ENCODE measurements around the gene GNA14. TPM values are rescaled to one million over a fixed set of nuclear protein-coding genes. Genes with fewer than 3 reads are reported as not detected.

Gene GNA14
- total RNA-seq, 2 experiments from 2014 or later = not detected

- no peaks in the 10 kb centered on the region for H3K9me2 ChIP-seq (ENCODE audit: insufficient read depth, low read length)
- POLR2A ChIA-PET = no interaction called here
- no peak overlapping the region for H2AFZ ChIP-seq (ENCODE audit: low read length)
- H3K4me1 ChIP-seq (ENCODE audit: insufficient read depth, low read length, poor library complexity, severe bottlenecking) = no peaks in the 10 kb centered on the region
- CTCF ChIA-PET (ENCODE audit: unreplicated experiment) = no interaction called here
- TF ChIP-seq CTCF (conservative IDR thresholded peaks at IDR 0.05; ENCODE audit: low read length) (peak; percentile 57), EZH2phosphoT487 (IDR thresholded peaks at IDR 0.05; ENCODE audit: borderline replicate concordance, low read depth, low read length) (no peak)
- intact Hi-C loops (cut with micrococcal nuclease; ENCODE audit: unreplicated experiment) = no loop called here
- no peaks in the 10 kb centered on the region for H3K36me3 ChIP-seq (ENCODE audit: insufficient read depth, low read length)
- H3K4me3 ChIP-seq (ENCODE audit: low read depth, low read length, poor library complexity, severe bottlenecking) = no peak overlapping the region
- no peaks in the 10 kb centered on the region for H3K9me3 ChIP-seq (ENCODE audit: low read length)
- H3K79me2 ChIP-seq (ENCODE audit: insufficient read depth, low read depth, low read length) = no peaks in the 10 kb centered on the region
- DNase-seq (ENCODE audit: low spot score) = no peak
- no peaks in the 10 kb centered on the region for H4K20me1 ChIP-seq (ENCODE audit: insufficient read depth, low read length)
- BruUV-seq (replicated peaks) = no TSS peak
- H3K4me2 ChIP-seq (ENCODE audit: low read length) = no peak overlapping the region
- no peak overlapping the region for H3K27ac ChIP-seq (ENCODE audit: low read depth, low read length, poor library complexity, severe bottlenecking)
Observed at GRCh38 chr9:77649109-77649812, 1.1 kb upstream of the GNA14 start.

DNA sequence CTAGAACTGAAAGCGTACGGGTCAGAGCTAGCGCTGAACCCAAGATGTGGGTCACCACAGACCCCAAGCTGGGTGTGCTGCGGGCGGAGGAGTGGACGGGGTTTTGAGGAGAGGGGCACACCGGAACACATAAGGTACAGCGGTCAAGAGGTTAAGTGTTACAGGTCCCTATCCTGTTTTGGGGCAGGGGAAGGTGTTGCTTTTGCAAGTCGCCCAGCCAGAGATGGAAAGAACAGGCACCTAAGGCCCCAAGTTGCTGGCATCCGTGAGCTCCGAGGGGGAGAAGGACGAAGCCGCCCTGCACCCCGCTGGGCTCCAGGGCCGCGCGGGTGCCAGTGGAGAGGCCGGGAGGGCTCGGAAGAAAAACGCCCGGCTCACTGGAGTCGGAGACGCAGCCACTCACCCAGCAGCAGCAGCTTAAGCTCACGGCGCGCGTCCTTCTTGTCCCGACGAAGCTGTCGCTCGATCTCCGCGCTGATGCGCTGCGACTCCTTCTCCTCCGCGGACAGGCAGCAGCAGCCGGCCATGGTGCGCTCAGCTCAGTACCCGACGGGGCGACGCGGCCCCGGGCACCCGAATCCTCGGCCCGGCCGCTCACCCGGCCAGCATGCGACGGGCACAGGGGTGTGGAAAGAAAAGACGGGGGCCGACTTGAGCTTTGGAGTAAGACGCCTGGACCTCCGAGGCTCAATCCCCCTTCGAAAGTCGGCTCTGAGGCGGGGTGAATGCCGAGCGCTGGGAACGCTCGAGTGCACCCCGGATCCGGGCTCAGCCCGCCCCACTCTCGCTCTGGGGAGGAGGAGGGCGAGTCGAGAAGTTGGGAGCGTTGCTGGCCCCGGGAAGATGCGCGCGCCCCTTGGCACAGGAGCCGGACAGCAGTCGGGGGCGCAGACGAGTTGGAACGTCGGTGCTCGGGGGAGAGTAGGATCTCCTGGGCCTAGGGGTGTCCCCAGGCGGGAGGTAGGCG lies 572 bp downstream of the GNA14 start:
- no peaks in the 10 kb centered on the region for H3K9me2 ChIP-seq (ENCODE audit: insufficient read depth, low read length)
- H3K4me1 ChIP-seq (ENCODE audit: insufficient read depth, low read length, poor library complexity, severe bottlenecking) = no peaks in the 10 kb centered on the region
- ChIA-PET POLR2A (no interaction called here), CTCF (ENCODE audit: unreplicated experiment) (no interaction called here)
- intact Hi-C loops (cut with micrococcal nuclease; ENCODE audit: unreplicated experiment) = no loop called here
- no peak overlapping the region for H3K4me2 ChIP-seq (ENCODE audit: low read length)
- DNase-seq (ENCODE audit: low spot score) = no peak
- no peak overlapping the region for H3K4me3 ChIP-seq (ENCODE audit: low read depth, low read length, poor library complexity, severe bottlenecking)
- no peaks in the 10 kb centered on the region for H4K20me1 ChIP-seq (ENCODE audit: insufficient read depth, low read length)
- H2AFZ ChIP-seq (ENCODE audit: low read length) = no peak overlapping the region
- no peak overlapping the region for H3K27ac ChIP-seq (ENCODE audit: low read depth, low read length, poor library complexity, severe bottlenecking)
- H3K9me3 ChIP-seq (ENCODE audit: low read length) = no peaks in the 10 kb centered on the region
- BruUV-seq (replicated peaks) = no TSS peak
- H3K79me2 ChIP-seq (ENCODE audit: insufficient read depth, low read depth, low read length) = no peaks in the 10 kb centered on the region
- no peak for TF ChIP-seq CTCF (conservative IDR thresholded peaks at IDR 0.05; ENCODE audit: low read length)
- TF ChIP-seq EZH2phosphoT487 (IDR thresholded peaks at IDR 0.05; ENCODE audit: borderline replicate concordance, low read depth, low read length) = no peak
- no peaks in the 10 kb centered on the region for H3K36me3 ChIP-seq (ENCODE audit: insufficient read depth, low read length)

All from OCI-LY7 (cell line).